Activated T-helper 1 cell treated with anti-CD3 and anti-CD28 coated beads, Interleukin-12 subunit alpha, Interleukin-12 subunit beta, Interleukin-2, Interleukin-4 antibody, amounts not matched to agents 30 ng/mL and 10 ng/mL and 1 ng/mL, durations not matched to agents 14 hours and 24 hours and 36 hours (primary cell): ENCODE results near the gene CST11. TPM values are rescaled to one million over a fixed set of nuclear protein-coding genes. Genes with fewer than 3 reads are reported as not detected.

ENCODE experiments used
- DNase-seq: peaks from one replicate; pipeline ENCODE4 v3.0.0; 2021; ENCODE audit warnings: low spot score
- H3K27ac Mint-ChIP-seq: one replicate; pipeline ENCODE4 v1.8.0; 2021; ENCODE audit warnings: mild to moderate bottlenecking, mixed read lengths
- H3K27me3 Mint-ChIP-seq: one replicate; pipeline ENCODE4 v1.8.0; 2022; ENCODE audit warnings: mild to moderate bottlenecking, moderate library complexity, mixed read lengths; ENCODE audit not compliant: insufficient read depth
- H3K36me3 Mint-ChIP-seq: one replicate; pipeline ENCODE4 v1.8.0; 2021; ENCODE audit warnings: low read depth, mixed read lengths
- H3K4me1 Mint-ChIP-seq: one replicate; pipeline ENCODE4 v1.8.0; 2021; ENCODE audit warnings: low read depth, mixed read lengths
- H3K4me3 Mint-ChIP-seq: one replicate; pipeline ENCODE4 v1.8.0; 2021; ENCODE audit warnings: mild to moderate bottlenecking, moderate library complexity, mixed read lengths
- H3K9me3 Mint-ChIP-seq: one replicate; pipeline ENCODE4 v1.8.0; 2021; ENCODE audit warnings: mixed read lengths
- intact Hi-C: fragments of 100-400 bp; cut with micrococcal nuclease; formaldehyde crosslinking; loops from one replicate; pipeline ENCODE4 v1.15.1; 2024
- total RNA-seq: library from RNA; stranded (reverse); gene quantifications from 2 replicates; pipeline ENCODE4 v1.2.3, GENCODE V29; 2022

CST11 gene
- total RNA-seq, 1 donor from 2014 or later: not detected

DNA sequence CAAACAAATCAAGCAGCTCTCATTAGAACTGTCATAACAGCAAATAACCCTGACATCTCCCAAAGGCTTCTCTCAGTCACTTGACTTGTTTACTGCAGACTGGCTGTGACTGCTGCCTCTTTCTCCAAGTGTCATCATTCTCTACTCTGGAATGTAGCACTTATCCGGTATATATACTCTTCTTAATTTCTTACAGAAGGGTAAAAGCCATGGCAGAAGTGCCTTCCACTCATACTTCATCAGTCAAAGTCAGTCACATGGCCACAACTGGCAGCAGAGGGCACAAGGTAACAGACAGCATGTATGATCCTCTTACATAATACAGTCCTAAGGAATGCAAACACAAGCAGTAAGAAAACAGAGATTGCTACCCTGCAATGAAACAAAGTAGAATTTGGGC lies 40.6 kb downstream of the CST11 start:
- intact Hi-C loops: no loop called here
- H3K9me3 Mint-ChIP-seq: no peaks in the 10 kb centered on the region
- no peak overlapping the region for H3K27ac Mint-ChIP-seq
- H3K4me1 Mint-ChIP-seq: peaks cover 81% of the 10 kb centered on the region
- no peaks in the 10 kb centered on the region for H3K27me3 Mint-ChIP-seq
- H3K4me3 Mint-ChIP-seq: no peak overlapping the region
- peaks cover 24% of the 10 kb centered on the region for H3K36me3 Mint-ChIP-seq
- no peak for DNase-seq

DNA sequence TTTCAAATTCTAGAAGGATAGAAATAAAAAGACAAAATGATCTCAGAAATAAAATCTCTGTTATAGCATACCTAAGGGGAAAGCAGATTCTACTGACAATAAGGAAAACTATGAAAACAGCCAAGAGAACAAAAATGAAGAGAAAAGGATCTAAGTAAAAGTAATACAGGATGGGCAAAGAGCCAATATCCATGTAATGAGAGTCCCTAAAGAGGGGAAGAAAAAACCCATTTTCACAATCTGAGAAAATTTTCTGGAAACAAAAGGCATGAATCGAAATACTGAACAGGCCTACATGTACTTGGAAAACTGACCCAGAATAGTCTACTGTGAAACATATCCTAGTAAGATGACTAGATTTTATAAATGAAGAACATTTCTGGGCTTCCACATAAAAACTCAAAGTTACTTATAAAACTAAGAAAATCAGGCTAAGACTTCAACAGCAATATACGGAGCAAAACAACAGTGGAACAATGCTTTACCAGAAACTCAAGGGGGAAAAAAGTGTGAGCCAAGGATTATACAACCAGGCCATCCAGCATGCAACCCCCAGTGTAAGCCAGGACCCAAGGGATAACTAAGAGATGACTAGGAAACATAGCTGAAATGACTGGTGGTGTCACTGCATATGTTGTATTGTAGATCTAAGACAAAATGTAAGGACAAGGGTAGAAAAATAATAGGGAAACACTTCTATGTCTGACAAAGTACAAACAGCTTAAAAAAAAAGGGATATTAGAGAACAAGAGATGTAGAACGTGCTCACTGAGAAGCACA lies 41.6 kb downstream of the CST11 start:
- H3K9me3 Mint-ChIP-seq: no peaks in the 10 kb centered on the region
- peaks cover 24% of the 10 kb centered on the region for H3K36me3 Mint-ChIP-seq
- intact Hi-C loops: no loop called here
- no peaks in the 10 kb centered on the region for H3K27me3 Mint-ChIP-seq
- no peak overlapping the region for H3K27ac Mint-ChIP-seq
- no peak overlapping the region for H3K4me3 Mint-ChIP-seq
- no peak for DNase-seq
- peaks cover 83% of the 10 kb centered on the region for H3K4me1 Mint-ChIP-seq

DNA sequence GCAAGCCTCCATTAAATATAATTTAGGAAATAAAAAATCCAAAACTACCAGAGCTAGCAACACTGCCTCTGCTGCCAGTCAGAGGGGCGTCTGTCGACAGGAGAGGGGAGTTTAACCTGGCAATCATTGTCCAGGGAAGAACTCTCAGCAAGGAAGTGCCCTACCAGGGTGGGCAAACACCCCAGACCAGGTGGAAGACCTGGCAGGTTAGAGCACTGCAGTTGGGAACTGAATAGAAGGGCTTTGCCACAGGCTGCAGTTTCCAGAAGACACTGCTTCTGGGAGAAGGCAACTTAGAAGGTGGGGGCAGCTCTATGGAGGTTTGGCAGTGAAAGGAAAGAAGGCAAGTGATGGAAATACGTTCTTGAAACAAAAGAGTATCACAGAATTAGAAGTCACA lies 42.9 kb downstream of the CST11 start:
- peaks cover 82% of the 10 kb centered on the region for H3K4me1 Mint-ChIP-seq
- no peak for DNase-seq
- H3K4me3 Mint-ChIP-seq: no peak overlapping the region
- H3K9me3 Mint-ChIP-seq: no peaks in the 10 kb centered on the region
- H3K27me3 Mint-ChIP-seq: no peaks in the 10 kb centered on the region
- H3K36me3 Mint-ChIP-seq: peaks cover 19% of the 10 kb centered on the region
- H3K27ac Mint-ChIP-seq: no peak overlapping the region
- intact Hi-C loops: loop anchor here (2.0 kb wide), 1 partner anchor 47 kb away; the partner anchor contains the start of gene GZF1

DNA sequence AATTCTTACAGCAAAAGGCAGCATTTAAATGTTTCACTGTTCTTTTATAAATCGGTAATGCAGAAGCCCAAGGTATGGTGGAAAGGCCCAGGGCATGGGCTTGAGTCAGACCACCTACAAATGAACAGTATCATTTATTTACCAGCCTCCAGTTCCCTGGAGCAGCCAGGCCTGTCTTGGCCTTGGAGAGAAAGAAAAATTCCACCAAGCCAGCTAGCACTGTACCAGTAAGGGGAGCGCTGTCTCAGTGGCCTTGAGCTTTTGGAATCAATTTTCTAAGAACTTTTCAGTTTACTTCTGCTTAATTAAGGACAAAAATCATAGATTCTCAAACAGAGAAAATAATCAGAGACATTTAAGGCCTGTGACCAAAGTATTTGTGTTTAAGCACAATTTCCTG lies 43.7 kb downstream of the CST11 start:
- peaks cover 90% of the 10 kb centered on the region for H3K4me1 Mint-ChIP-seq
- no peaks in the 10 kb centered on the region for H3K27me3 Mint-ChIP-seq
- DNase-seq: no peak
- H3K27ac Mint-ChIP-seq: peak overlapping the region; percentile 91
- no peak overlapping the region for H3K4me3 Mint-ChIP-seq
- H3K36me3 Mint-ChIP-seq: peaks cover 22% of the 10 kb centered on the region
- H3K9me3 Mint-ChIP-seq: no peaks in the 10 kb centered on the region
- intact Hi-C loops: loop anchor here (1.0 to 2.0 kb wide), 3 partner anchors 9 to 46 kb away; partner anchors contain the start of gene GZF1

DNA sequence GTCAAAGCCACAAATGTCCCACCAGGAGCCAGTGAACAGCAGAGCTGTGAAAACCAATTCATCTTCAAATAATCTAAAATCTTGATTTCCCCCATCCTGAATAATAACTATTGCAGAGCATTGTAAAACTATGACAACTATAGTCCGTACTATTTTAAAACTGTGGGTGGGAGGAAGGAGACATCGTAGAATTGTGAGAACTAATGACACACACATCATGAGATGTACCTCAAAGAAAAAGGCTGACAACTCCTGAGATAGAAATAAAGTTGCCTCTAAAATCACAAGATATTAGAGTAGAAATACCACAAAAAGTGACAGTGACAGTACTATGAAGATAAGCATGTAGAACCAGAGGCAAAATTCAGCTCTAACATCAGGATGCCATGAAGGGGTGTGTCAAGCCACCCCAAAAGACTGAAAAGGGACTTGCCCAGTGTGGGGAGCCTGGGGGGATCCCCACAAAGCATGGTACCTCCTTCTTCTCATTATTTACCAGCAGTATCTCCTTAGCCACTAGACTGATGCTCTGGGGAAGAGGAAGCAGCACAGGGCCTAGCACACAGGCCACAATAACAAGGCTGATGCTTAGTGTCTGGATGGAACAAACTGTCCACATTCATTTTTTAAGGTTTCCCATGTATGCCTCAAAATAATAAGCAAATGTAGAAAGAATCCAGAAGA lies 44.8 kb downstream of the CST11 start:
- peaks cover 85% of the 10 kb centered on the region for H3K4me1 Mint-ChIP-seq

DNA sequence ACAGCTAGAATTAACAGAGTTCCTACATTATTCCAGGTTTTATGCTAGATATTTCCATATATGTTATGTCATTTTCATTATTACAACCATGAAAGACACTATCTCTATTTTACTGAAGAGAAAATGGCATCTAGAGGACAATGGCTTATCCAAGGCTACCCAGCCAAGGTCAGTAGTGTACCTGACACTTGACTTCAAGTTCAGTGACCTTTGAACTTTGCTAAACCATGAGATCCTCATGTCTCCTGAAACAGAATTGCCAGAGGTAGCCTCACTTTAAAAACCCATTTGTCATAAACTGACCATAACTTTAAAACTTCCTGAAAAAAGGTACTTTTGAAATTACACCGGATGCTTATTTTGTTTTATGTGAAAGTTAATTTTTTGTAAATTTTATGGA lies 45.8 kb downstream of the CST11 start:
- Mint-ChIP-seq H3K4me1 (peaks cover 87% of the 10 kb centered on the region), H3K36me3 (peaks cover 22% of the 10 kb centered on the region), H3K27ac (no peak overlapping the region), H3K27me3 (no peaks in the 10 kb centered on the region), H3K9me3 (no peaks in the 10 kb centered on the region), H3K4me3 (no peak overlapping the region)
- DNase-seq: no peak
- intact Hi-C loops: no loop called here

More for the DNA sequence above, 44.8 kb downstream of the CST11 start:
- H3K4me3 Mint-ChIP-seq: peak overlapping the region; percentile 60
- peak; percentile 60 for DNase-seq
- no peaks in the 10 kb centered on the region for H3K27me3 Mint-ChIP-seq
- peak overlapping the region; percentile 91 for H3K27ac Mint-ChIP-seq
- peaks cover 19% of the 10 kb centered on the region for H3K36me3 Mint-ChIP-seq
- intact Hi-C loops: loop anchor here (1.0 to 2.0 kb wide), 3 partner anchors 8 to 45 kb away; partner anchors contain the start of gene GZF1
- H3K9me3 Mint-ChIP-seq: no peaks in the 10 kb centered on the region

DNA sequence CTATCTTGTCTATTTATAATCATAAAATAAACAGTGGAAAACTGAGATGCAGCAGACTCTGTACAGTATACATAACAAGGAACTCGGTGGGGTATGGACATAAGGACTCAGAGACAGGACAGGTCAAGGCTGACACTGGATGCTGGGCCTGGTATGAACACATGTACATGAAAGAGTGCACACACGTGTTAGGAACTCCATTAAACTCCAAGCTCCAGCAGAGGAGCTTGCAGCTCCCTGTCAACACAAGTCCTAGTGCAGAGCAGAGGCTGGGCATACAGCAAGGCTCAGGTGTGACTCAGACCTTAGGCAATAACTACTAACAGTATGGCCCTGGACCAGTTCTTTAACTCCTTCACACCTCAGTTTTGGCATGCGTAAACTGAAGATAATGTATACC lies 48.5 kb downstream of the CST11 start:
- DNase-seq: no peak
- Mint-ChIP-seq H3K27ac (no peak overlapping the region), H3K36me3 (peaks cover 19% of the 10 kb centered on the region), H3K9me3 (no peaks in the 10 kb centered on the region), H3K27me3 (no peaks in the 10 kb centered on the region), H3K4me3 (no peak overlapping the region), H3K4me1 (peaks cover 80% of the 10 kb centered on the region)
- intact Hi-C loops: no loop called here

DNA sequence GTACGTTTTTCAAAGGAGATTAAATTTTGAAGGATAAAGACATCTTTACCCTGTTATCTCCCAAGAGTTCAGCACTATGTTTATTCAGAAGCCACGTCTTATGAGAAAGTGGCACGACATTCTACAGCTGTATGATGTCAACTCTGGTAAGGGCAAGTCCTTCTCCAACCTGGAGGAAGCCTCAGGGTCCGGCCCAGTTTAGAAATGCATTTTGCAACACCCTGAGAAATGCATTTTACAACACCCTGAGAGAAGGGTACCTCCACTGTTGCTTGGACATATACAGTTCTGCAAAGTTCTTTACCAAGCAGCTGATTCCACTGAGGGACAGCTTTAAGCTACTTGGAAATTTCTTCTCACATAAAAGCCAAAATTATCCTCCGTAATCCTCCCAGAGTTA lies 48.9 kb downstream of the CST11 start:
- no peak overlapping the region for H3K27ac Mint-ChIP-seq
- DNase-seq: no peak
- H3K36me3 Mint-ChIP-seq: peaks cover 19% of the 10 kb centered on the region
- H3K4me3 Mint-ChIP-seq: no peak overlapping the region
- intact Hi-C loops: no loop called here
- H3K9me3 Mint-ChIP-seq: no peaks in the 10 kb centered on the region
- H3K27me3 Mint-ChIP-seq: no peaks in the 10 kb centered on the region
- peaks cover 80% of the 10 kb centered on the region for H3K4me1 Mint-ChIP-seq

DNA sequence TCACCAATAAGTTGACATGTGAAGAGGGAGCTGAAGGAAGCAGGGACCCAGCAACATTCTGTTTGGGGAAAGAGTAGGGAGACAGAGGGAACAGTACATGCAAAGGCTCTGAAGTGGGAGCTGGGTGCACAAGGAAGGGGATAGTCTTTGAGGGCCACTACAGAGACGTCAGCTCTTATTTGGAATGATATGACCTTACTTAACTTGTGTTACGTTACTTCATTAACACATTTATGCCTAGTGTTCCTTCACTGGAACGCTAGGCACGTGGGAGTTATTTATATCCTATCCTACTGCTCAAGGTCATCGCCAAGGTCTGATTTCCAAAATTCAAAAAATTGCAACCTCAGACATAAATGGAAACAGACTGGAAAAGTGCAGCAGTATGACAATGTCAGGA lies 51.6 kb downstream of the CST11 start:
- Mint-ChIP-seq H3K27me3 (no peaks in the 10 kb centered on the region), H3K27ac (peak overlapping the region; percentile 24), H3K9me3 (no peaks in the 10 kb centered on the region), H3K4me1 (peaks cover 69% of the 10 kb centered on the region), H3K4me3 (no peak overlapping the region), H3K36me3 (peaks cover 19% of the 10 kb centered on the region)
- intact Hi-C loops: no loop called here
- no peak for DNase-seq

Other genes starting within 250 kb of the CST11 start
- 58.9 and 62.6 TPM in 2 replicates for gene NXT1, start 102.1 kb downstream of the CST11 start, total RNA-seq
- 10.6 and 12.6 TPM in 2 replicates for gene GZF1, start 90.7 kb downstream of the CST11 start, total RNA-seq
- gene NAPB, start 31.4 kb downstream of the CST11 start, total RNA-seq: 14.0 and 15.5 TPM in 2 replicates
- gene CSTL1, start 13.2 kb downstream of the CST11 start, total RNA-seq: not detected in 2 replicates
- gene CST8, start 38.2 kb upstream of the CST11 start, total RNA-seq: not detected in 2 replicates
- gene CST9L, start 115.6 kb upstream of the CST11 start, total RNA-seq: not detected in 2 replicates
- gene CST9, start 153.0 kb upstream of the CST11 start, total RNA-seq: not detected in 2 replicates
- gene CST3, start 185.1 kb upstream of the CST11 start, total RNA-seq: 0.31 and 0.61 TPM in 2 replicates
- not detected in 2 replicates for gene CST4, start 236.2 kb upstream of the CST11 start, total RNA-seq